ENCODE results near the gene MS4A3. TPM values are rescaled to one million over a fixed set of nuclear protein-coding genes. Genes with fewer than 3 reads are reported as not detected.

The MS4A3 gene
- total RNA-seq, 1 experiment from 2014 or later = not detected

DNA sequence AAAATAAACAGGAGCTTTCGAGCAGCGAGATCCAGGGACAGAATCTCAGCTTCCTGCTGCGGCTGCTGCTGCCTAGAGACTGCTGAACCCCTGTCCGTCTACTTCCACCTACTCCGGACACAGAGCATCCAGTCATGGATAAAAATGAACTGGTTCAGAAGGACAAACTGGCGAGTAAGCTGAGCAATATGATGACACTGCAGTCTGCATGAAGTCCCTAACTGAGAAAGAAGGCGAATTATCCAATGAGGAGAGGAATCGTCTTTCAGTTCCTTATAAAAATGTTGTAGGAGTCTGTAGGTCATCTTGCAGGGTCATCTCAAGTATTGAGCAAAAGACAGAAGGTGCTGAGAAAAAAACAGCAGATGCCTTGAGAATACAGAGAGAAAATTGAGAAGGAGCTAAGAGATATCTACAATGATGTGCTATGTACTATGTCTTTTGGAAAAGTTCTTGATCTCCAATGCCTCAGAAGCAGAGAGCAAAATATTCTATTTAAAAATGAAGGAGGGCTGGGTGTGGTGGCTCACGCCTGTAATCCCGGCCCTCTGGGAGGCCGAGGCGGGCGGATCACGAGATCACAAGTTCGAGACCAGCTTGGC, 20.9 kb downstream of the MS4A3 start:
- Histone ChIP-seq H3K9me3 (ENCODE audit: low read length) (no peaks in the 10 kb centered on the region), H3K27ac (ENCODE audit: low read length) (no peak overlapping the region), H3K79me2 (ENCODE audit: low read length) (no peaks in the 10 kb centered on the region), H3F3A (ENCODE audit: low read length, unreplicated experiment) (no peaks in the 10 kb centered on the region), H4K20me1 (ENCODE audit: low read length) (no peaks in the 10 kb centered on the region), H3K9me2 (replicated peaks; ENCODE audit: low read length) (no peaks in the 10 kb centered on the region), H3K36me3 (ENCODE audit: low read depth, low read length) (no peaks in the 10 kb centered on the region), H3K27me3 (ENCODE audit: low read length) (no peaks in the 10 kb centered on the region), H3K4me2 (ENCODE audit: low read length) (no peak overlapping the region), H3K4me1 (ENCODE audit: insufficient read depth, low read length) (no peaks in the 10 kb centered on the region), H3K4me3 (ENCODE audit: low read length) (no peak overlapping the region), H3K9ac (ENCODE audit: low read length) (no peak overlapping the region), H2AFZ (ENCODE audit: low read length) (no peak overlapping the region)
- TF ChIP-seq, protein P1, sequence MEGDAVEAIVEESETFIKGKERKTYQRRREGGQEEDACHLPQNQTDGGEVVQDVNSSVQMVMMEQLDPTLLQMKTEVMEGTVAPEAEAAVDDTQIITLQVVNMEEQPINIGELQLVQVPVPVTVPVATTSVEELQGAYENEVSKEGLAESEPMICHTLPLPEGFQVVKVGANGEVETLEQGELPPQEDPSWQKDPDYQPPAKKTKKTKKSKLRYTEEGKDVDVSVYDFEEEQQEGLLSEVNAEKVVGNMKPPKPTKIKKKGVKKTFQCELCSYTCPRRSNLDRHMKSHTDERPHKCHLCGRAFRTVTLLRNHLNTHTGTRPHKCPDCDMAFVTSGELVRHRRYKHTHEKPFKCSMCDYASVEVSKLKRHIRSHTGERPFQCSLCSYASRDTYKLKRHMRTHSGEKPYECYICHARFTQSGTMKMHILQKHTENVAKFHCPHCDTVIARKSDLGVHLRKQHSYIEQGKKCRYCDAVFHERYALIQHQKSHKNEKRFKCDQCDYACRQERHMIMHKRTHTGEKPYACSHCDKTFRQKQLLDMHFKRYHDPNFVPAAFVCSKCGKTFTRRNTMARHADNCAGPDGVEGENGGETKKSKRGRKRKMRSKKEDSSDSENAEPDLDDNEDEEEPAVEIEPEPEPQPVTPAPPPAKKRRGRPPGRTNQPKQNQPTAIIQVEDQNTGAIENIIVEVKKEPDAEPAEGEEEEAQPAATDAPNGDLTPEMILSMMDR (conservative IDR thresholded peaks at IDR 0.05; ENCODE audit: low read depth, low read length) = no peak
- TF ChIP-seq EZH2 (IDR thresholded peaks at IDR 0.05; ENCODE audit: low read length, unreplicated experiment) = no peak
- DNase-seq = no peak
- no TSS peak for BruUV-seq (replicated peaks)
- ChIA-PET POLR2A (ENCODE audit: unreplicated experiment) (no interaction called here), CTCF (no interaction called here)
- no peak for ATAC-seq
- intact Hi-C loops (cut with micrococcal nuclease) = no loop called here

DNA sequence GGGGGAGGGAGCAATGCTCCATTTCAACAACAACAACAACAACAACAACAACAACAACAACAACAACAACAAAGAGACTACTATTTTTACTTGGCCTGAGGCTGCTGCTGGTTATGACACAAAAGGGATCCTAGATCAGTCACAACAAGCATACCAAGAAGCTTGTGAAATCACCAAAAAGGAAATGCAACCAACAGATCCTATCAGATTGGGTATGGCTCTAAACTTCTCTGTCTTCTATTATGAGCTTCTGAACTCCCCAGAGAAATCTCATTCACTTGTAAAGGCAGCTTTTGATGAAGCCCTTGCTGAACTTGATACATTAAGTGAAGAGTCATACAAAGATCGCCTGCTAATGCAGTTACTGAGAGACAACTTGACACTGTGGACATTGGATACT, 21.5 kb downstream of the MS4A3 start:
- ATAC-seq = no peak
- ChIA-PET CTCF (no interaction called here), POLR2A (ENCODE audit: unreplicated experiment) (no interaction called here)
- H3K4me2 ChIP-seq (ENCODE audit: low read length) = no peak overlapping the region
- no peaks in the 10 kb centered on the region for H3F3A ChIP-seq (ENCODE audit: low read length, unreplicated experiment)
- H2AFZ ChIP-seq (ENCODE audit: low read length) = no peak overlapping the region
- H3K27ac ChIP-seq (ENCODE audit: low read length) = no peak overlapping the region
- H3K9me3 ChIP-seq (ENCODE audit: low read length) = no peaks in the 10 kb centered on the region
- no peaks in the 10 kb centered on the region for H3K27me3 ChIP-seq (ENCODE audit: low read length)
- no TSS peak for BruUV-seq (replicated peaks)
- no peaks in the 10 kb centered on the region for H3K36me3 ChIP-seq (ENCODE audit: low read depth, low read length)
- no peak overlapping the region for H3K9ac ChIP-seq (ENCODE audit: low read length)
- H4K20me1 ChIP-seq (ENCODE audit: low read length) = no peaks in the 10 kb centered on the region
- H3K79me2 ChIP-seq (ENCODE audit: low read length) = no peaks in the 10 kb centered on the region
- no peak overlapping the region for H3K4me3 ChIP-seq (ENCODE audit: low read length)
- TF ChIP-seq, protein P1 (conservative IDR thresholded peaks at IDR 0.05; ENCODE audit: low read depth, low read length) = no peak
- TF ChIP-seq EZH2 (IDR thresholded peaks at IDR 0.05; ENCODE audit: low read length, unreplicated experiment) = no peak
- no peak for TF ChIP-seq EZH2phosphoT487 (IDR thresholded peaks at IDR 0.05; ENCODE audit: borderline replicate concordance, low read length)
- intact Hi-C loops (cut with micrococcal nuclease) = no loop called here
- H3K4me1 ChIP-seq (ENCODE audit: insufficient read depth, low read length) = no peaks in the 10 kb centered on the region
- no peak for DNase-seq
- H3K9me2 ChIP-seq (replicated peaks; ENCODE audit: low read length) = no peaks in the 10 kb centered on the region

DNA sequence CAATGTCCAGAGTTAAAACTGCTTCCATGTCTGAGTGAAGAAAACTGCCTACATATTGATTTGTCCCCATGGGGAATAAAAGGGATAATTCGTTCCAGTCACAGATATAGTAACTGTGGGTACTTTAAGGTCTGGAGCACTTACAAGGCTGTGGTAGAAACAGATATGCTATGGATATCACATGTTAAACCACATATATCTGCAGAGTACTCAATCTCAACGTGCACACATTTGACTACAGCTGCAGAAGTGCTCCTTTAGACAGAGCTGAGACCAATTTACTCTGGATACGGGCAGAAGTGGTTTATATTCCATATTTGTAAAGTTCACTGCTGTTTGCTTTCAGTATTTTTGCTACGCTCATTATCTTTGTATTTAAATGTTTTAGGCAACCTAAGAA, 22.3 kb downstream of the MS4A3 start:
- Histone ChIP-seq H3F3A (ENCODE audit: low read length, unreplicated experiment) (no peaks in the 10 kb centered on the region), H3K79me2 (ENCODE audit: low read length) (no peaks in the 10 kb centered on the region), H3K4me2 (ENCODE audit: low read length) (no peak overlapping the region), H3K9me3 (ENCODE audit: low read length) (no peaks in the 10 kb centered on the region), H3K36me3 (ENCODE audit: low read depth, low read length) (no peaks in the 10 kb centered on the region), H3K4me1 (ENCODE audit: insufficient read depth, low read length) (no peaks in the 10 kb centered on the region), H3K27me3 (ENCODE audit: low read length) (no peaks in the 10 kb centered on the region), H3K9ac (ENCODE audit: low read length) (no peak overlapping the region), H2AFZ (ENCODE audit: low read length) (no peak overlapping the region), H4K20me1 (ENCODE audit: low read length) (no peaks in the 10 kb centered on the region), H3K4me3 (ENCODE audit: low read length) (no peak overlapping the region), H3K27ac (ENCODE audit: low read length) (no peak overlapping the region), H3K9me2 (replicated peaks; ENCODE audit: low read length) (no peaks in the 10 kb centered on the region)
- ChIA-PET CTCF (no interaction called here), POLR2A (ENCODE audit: unreplicated experiment) (no interaction called here)
- TF ChIP-seq EZH2 (IDR thresholded peaks at IDR 0.05; ENCODE audit: low read length, unreplicated experiment) (no peak), EZH2phosphoT487 (IDR thresholded peaks at IDR 0.05; ENCODE audit: borderline replicate concordance, low read length) (no peak)
- TF ChIP-seq, protein P1 (conservative IDR thresholded peaks at IDR 0.05; ENCODE audit: low read depth, low read length) = no peak
- BruUV-seq (replicated peaks) = no TSS peak
- intact Hi-C loops (cut with micrococcal nuclease) = no loop called here
- ATAC-seq = no peak
- DNase-seq = no peak
